Thoracic aorta (tissue), 2 donors: ENCODE results near the gene BLOC1S4. TPM values are rescaled to one million over a fixed set of nuclear protein-coding genes. Genes with fewer than 3 reads are reported as not detected.

Source experiments
- ATAC-seq: fragments of 150-250 bp; one replicate; pipeline ENCODE4 v1.8.0; 2017; ENCODE audit warnings: low read depth; ENCODE audit not compliant: insufficient number of reproducible peaks, low FRiP score
- DNase-seq: peaks from one replicate; pipeline ENCODE4 v3.0.0-alpha.2; 2020; ENCODE audit warnings: low spot score
- H3K27ac ChIP-seq, 2 donors: fragments of 200-600 bp; sonication (generic); 1 replicate in 1 of 2; 2 replicates in 1 of 2; pipeline ENCODE4 v1.5.1; 2016; ENCODE audit warnings: mild to moderate bottlenecking in 2 of 2, moderate library complexity in 2 of 2
- H3K27me3 ChIP-seq: fragments of 200-600 bp; sonication (generic); replicated peaks from 2 replicates; pipeline ENCODE4 v1.6.0; 2016; ENCODE audit warnings: mild to moderate bottlenecking; ENCODE audit not compliant: insufficient read depth
- H3K36me3 ChIP-seq: fragments of 200-600 bp; sonication (generic); one replicate; pipeline ENCODE4 v1.5.1; 2016
- H3K4me1 ChIP-seq, 2 donors: fragments of 200-600 bp; sonication (generic); 1 replicate in 1 of 2; 2 replicates in 1 of 2; pipeline versions ENCODE4 v1.5.1 to v1.6.0; 2016; ENCODE audit warnings: low read depth in 2 of 2, mild to moderate bottlenecking in 1 of 2; ENCODE audit not compliant: control insufficient read depth in 1 of 2
- H3K4me3 ChIP-seq: fragments of 200-600 bp; sonication (generic); 2 replicates; pipeline ENCODE4 v1.5.1; 2016; ENCODE audit warnings: mild to moderate bottlenecking
- H3K9me3 ChIP-seq: fragments of 200-600 bp; sonication (generic); 2 replicates; pipeline ENCODE4 v1.5.1; 2016
- CTCF ChIP-seq: fragments of 200-600 bp; sonication (generic); IDR thresholded peaks from one replicate; pipeline ENCODE4 v1.5.1; 2019; ENCODE audit warnings: antibody characterized with exemption
- total RNA-seq, 2 donors: library from RNA; depleted of rRNA; stranded (reverse); fragments of >200 nt; gene quantifications; one replicate each; pipeline versions ENCODE4 v1.1.0 to v1.2.3, GENCODE V29; 2016

Gene BLOC1S4
- total RNA-seq, 2 donors from 2014 or later: 18.1 to 27.4 TPM

- no peak for TF ChIP-seq CTCF
- no peaks in the 10 kb centered on the region for H3K36me3 ChIP-seq
- DNase-seq: no peak
- ATAC-seq: no peak
- H3K27ac ChIP-seq: no peak overlapping the region
- no peaks in the 10 kb centered on the region for H3K4me1 ChIP-seq
- H3K27me3 ChIP-seq: no peaks in the 10 kb centered on the region
- no peaks in the 10 kb centered on the region for H3K9me3 ChIP-seq
- no peak overlapping the region for H3K4me3 ChIP-seq
Observed at GRCh38 chr4:6758728-6759127, 42.8 kb downstream of the BLOC1S4 start.

GRCh38 chr4:6760865-6761264 lies 44.9 kb downstream of the BLOC1S4 start:
- Histone ChIP-seq H3K9me3 (no peaks in the 10 kb centered on the region), H3K27ac (no peak overlapping the region), H3K4me1 (no peaks in the 10 kb centered on the region), H3K4me3 (no peak overlapping the region), H3K36me3 (no peaks in the 10 kb centered on the region), H3K27me3 (no peaks in the 10 kb centered on the region)
- ATAC-seq: no peak
- TF ChIP-seq CTCF: no peak
- no peak for DNase-seq

- Histone ChIP-seq H3K4me1 (no peaks in the 10 kb centered on the region), H3K27ac (no peak overlapping the region), H3K9me3 (no peaks in the 10 kb centered on the region), H3K27me3 (no peaks in the 10 kb centered on the region), H3K4me3 (no peak overlapping the region), H3K36me3 (no peaks in the 10 kb centered on the region)
- DNase-seq: no peak
- ATAC-seq: no peak
- TF ChIP-seq CTCF: no peak
Observed at GRCh38 chr4:6761649-6762615, 46.0 kb downstream of the BLOC1S4 start.

GRCh38 chr4:6763330-6763851 lies 47.4 kb downstream of the BLOC1S4 start:
- Histone ChIP-seq H3K9me3 (no peaks in the 10 kb centered on the region), H3K4me1 (peaks cover 9 to 10% of the 10 kb centered on the region in 2 donors), H3K27ac (no peak overlapping the region), H3K27me3 (no peaks in the 10 kb centered on the region), H3K4me3 (no peak overlapping the region), H3K36me3 (no peaks in the 10 kb centered on the region)
- DNase-seq: no peak
- no peak for TF ChIP-seq CTCF
- no peak for ATAC-seq

GRCh38 chr4:6764976-6765620 lies 49.1 kb downstream of the BLOC1S4 start:
- ATAC-seq (no peak), DNase-seq (no peak)
- no peak for TF ChIP-seq CTCF
- Histone ChIP-seq H3K36me3 (no peaks in the 10 kb centered on the region), H3K4me1 (peaks cover 17 to 20% of the 10 kb centered on the region in 2 donors), H3K4me3 (no peak overlapping the region), H3K27me3 (no peaks in the 10 kb centered on the region), H3K9me3 (no peaks in the 10 kb centered on the region), H3K27ac (no peak overlapping the region)
